H1 (cell line): Measurements from ENCODE around the gene FSTL4. TPM values are rescaled to one million over a fixed set of nuclear protein-coding genes. Genes with fewer than 3 reads are reported as not detected.

Source experiments
- CHD2 ChIP-seq: IDR thresholded peaks from 2 replicates; pipeline ENCODE4 v1.6.1; 2012; ENCODE audit warnings: low read length, improper control_type of control experiment
- GABPA ChIP-seq: IDR thresholded peaks from 2 replicates; pipeline ENCODE4 v1.6.1; 2011; ENCODE audit warnings: mild to moderate bottlenecking, low read length, moderate library complexity, borderline replicate concordance; ENCODE audit not compliant: insufficient read depth
- polyA plus RNA-seq, 7 experiments: library from polyadenylated mRNA; depleted of rRNA in 3 of 7; stranded (reverse) in 5 of 7; unstranded in 2 of 7; fragments of >200 nt in 5 of 7; fragments of 200-250 nt in 2 of 7; gene quantifications; 1 replicate in 5 of 7; 2 replicates in 1 of 7; 4 replicates in 1 of 7; pipeline versions ENCODE4 v1.2.1 to v1.2.3, GENCODE V29; 2011 to 2013; ENCODE audit warnings: missing spikeins in 2 of 7, mixed read lengths in 2 of 7
- total RNA-seq: library from RNA; stranded (reverse); fragmentation: NEBNext Ultra II Directional; extraction: Animal tissue kit (Norgen Biotek cat#: 25700); gene quantifications from 2 replicates; pipeline ENCODE4 v1.2.1, GENCODE V29; 2021
- TF ChIP-seq, protein P1 (sequence below): fragments of 300-600 bp; sonication (generic); IDR thresholded peaks from 2 replicates; pipeline ENCODE4 v1.7.1; 2012; ENCODE audit warnings: low read length, moderate library complexity, mild to moderate bottlenecking, inconsistent platforms; ENCODE audit not compliant: insufficient replicate concordance

Gene FSTL4
- total and polyA plus RNA-seq, 2 of the 8 experiments (the other 6 are each of a cell fraction or from before 2014, with no cell fraction given) = 3.1 to 4.1 TPM

DNA sequence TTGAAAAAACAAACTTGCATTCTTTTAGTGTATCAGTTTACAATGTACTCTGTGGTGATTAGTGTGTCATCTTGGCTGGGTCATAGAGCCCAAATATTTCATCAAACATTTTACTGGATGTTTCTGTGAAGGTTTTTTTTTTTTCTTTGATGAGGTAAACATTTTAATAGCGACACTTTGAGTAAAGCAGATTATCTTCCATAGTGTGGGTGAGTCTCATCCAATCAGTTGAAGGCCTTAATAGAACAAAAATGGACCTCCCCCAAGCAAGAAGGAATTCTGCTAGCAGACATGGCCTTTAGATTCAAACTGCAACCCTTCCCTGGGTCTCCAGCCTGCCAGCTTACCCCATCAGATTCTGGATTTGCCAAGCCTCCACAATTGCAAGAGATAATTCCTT is 72.5 kb downstream of the FSTL4 start (continued):
- TF ChIP-seq, protein P1, sequence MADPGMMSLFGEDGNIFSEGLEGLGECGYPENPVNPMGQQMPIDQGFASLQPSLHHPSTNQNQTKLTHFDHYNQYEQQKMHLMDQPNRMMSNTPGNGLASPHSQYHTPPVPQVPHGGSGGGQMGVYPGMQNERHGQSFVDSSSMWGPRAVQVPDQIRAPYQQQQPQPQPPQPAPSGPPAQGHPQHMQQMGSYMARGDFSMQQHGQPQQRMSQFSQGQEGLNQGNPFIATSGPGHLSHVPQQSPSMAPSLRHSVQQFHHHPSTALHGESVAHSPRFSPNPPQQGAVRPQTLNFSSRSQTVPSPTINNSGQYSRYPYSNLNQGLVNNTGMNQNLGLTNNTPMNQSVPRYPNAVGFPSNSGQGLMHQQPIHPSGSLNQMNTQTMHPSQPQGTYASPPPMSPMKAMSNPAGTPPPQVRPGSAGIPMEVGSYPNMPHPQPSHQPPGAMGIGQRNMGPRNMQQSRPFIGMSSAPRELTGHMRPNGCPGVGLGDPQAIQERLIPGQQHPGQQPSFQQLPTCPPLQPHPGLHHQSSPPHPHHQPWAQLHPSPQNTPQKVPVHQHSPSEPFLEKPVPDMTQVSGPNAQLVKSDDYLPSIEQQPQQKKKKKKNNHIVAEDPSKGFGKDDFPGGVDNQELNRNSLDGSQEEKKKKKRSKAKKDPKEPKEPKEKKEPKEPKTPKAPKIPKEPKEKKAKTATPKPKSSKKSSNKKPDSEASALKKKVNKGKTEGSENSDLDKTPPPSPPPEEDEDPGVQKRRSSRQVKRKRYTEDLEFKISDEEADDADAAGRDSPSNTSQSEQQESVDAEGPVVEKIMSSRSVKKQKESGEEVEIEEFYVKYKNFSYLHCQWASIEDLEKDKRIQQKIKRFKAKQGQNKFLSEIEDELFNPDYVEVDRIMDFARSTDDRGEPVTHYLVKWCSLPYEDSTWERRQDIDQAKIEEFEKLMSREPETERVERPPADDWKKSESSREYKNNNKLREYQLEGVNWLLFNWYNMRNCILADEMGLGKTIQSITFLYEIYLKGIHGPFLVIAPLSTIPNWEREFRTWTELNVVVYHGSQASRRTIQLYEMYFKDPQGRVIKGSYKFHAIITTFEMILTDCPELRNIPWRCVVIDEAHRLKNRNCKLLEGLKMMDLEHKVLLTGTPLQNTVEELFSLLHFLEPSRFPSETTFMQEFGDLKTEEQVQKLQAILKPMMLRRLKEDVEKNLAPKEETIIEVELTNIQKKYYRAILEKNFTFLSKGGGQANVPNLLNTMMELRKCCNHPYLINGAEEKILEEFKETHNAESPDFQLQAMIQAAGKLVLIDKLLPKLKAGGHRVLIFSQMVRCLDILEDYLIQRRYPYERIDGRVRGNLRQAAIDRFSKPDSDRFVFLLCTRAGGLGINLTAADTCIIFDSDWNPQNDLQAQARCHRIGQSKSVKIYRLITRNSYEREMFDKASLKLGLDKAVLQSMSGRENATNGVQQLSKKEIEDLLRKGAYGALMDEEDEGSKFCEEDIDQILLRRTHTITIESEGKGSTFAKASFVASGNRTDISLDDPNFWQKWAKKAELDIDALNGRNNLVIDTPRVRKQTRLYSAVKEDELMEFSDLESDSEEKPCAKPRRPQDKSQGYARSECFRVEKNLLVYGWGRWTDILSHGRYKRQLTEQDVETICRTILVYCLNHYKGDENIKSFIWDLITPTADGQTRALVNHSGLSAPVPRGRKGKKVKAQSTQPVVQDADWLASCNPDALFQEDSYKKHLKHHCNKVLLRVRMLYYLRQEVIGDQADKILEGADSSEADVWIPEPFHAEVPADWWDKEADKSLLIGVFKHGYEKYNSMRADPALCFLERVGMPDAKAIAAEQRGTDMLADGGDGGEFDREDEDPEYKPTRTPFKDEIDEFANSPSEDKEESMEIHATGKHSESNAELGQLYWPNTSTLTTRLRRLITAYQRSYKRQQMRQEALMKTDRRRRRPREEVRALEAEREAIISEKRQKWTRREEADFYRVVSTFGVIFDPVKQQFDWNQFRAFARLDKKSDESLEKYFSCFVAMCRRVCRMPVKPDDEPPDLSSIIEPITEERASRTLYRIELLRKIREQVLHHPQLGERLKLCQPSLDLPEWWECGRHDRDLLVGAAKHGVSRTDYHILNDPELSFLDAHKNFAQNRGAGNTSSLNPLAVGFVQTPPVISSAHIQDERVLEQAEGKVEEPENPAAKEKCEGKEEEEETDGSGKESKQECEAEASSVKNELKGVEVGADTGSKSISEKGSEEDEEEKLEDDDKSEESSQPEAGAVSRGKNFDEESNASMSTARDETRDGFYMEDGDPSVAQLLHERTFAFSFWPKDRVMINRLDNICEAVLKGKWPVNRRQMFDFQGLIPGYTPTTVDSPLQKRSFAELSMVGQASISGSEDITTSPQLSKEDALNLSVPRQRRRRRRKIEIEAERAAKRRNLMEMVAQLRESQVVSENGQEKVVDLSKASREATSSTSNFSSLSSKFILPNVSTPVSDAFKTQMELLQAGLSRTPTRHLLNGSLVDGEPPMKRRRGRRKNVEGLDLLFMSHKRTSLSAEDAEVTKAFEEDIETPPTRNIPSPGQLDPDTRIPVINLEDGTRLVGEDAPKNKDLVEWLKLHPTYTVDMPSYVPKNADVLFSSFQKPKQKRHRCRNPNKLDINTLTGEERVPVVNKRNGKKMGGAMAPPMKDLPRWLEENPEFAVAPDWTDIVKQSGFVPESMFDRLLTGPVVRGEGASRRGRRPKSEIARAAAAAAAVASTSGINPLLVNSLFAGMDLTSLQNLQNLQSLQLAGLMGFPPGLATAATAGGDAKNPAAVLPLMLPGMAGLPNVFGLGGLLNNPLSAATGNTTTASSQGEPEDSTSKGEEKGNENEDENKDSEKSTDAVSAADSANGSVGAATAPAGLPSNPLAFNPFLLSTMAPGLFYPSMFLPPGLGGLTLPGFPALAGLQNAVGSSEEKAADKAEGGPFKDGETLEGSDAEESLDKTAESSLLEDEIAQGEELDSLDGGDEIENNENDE = no peak
- TF ChIP-seq GABPA (no peak), CHD2 (no peak)
